ENCODE data around the gene IKZF1. TPM values are rescaled to one million over a fixed set of nuclear protein-coding genes. Genes with fewer than 3 reads are reported as not detected.

Gene IKZF1
- total RNA-seq, 1 experiment from 2014 or later = 0.77 TPM

DNA sequence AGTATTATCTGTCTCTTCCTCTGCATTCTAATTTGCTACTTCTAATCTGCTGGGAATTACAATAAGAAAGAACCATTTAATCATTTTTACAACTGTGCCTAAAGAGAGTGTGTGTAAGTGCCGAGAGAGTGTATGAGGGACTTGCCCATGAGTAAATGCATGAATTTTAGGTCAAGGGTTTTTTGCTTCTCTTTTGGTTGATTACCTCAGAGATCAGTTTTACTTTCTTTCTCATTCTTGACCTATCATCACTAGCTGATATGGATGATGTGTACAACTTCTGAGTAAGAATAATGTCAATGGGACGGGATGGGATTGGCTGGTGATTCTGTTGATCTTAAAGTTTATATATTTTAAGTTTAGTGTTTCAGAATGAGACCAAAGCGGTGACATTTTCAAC, 47.8 kb downstream of the IKZF1 start:
- no peak for ATAC-seq
- Histone ChIP-seq H3K36me3 (ENCODE audit: control insufficient read depth, insufficient read depth, low read length) (no peaks in the 10 kb centered on the region), H3K9me3 (ENCODE audit: control insufficient read depth, insufficient read depth, low read depth, low read length) (no peaks in the 10 kb centered on the region), H3K4me3 (ENCODE audit: low read depth in 2 of 2, low read length in 2 of 2) (no peak overlapping the region), H3K27ac (ENCODE audit: low read length) (no peak overlapping the region), H3K4me1 (ENCODE audit: control insufficient read depth, insufficient read depth, low read length) (no peaks in the 10 kb centered on the region), H3K27me3 (ENCODE audit: control insufficient read depth, insufficient read depth, low read length) (peaks cover 13% of the 10 kb centered on the region)
- no peak for TF ChIP-seq SIN3A (IDR thresholded peaks at IDR 0.05; ENCODE audit: borderline replicate concordance, insufficient read depth, low read depth, low read length)
- no peak for TF ChIP-seq POLR2AphosphoS5 (IDR thresholded peaks at IDR 0.05; ENCODE audit: low read depth, low read length)
- TF ChIP-seq, protein P1, sequence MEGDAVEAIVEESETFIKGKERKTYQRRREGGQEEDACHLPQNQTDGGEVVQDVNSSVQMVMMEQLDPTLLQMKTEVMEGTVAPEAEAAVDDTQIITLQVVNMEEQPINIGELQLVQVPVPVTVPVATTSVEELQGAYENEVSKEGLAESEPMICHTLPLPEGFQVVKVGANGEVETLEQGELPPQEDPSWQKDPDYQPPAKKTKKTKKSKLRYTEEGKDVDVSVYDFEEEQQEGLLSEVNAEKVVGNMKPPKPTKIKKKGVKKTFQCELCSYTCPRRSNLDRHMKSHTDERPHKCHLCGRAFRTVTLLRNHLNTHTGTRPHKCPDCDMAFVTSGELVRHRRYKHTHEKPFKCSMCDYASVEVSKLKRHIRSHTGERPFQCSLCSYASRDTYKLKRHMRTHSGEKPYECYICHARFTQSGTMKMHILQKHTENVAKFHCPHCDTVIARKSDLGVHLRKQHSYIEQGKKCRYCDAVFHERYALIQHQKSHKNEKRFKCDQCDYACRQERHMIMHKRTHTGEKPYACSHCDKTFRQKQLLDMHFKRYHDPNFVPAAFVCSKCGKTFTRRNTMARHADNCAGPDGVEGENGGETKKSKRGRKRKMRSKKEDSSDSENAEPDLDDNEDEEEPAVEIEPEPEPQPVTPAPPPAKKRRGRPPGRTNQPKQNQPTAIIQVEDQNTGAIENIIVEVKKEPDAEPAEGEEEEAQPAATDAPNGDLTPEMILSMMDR (IDR thresholded peaks at IDR 0.05) = no peak
- TF ChIP-seq TCF7L2 (IDR thresholded peaks at IDR 0.05; ENCODE audit: low read depth, low read length) = no peak
- TF ChIP-seq, protein P2, sequence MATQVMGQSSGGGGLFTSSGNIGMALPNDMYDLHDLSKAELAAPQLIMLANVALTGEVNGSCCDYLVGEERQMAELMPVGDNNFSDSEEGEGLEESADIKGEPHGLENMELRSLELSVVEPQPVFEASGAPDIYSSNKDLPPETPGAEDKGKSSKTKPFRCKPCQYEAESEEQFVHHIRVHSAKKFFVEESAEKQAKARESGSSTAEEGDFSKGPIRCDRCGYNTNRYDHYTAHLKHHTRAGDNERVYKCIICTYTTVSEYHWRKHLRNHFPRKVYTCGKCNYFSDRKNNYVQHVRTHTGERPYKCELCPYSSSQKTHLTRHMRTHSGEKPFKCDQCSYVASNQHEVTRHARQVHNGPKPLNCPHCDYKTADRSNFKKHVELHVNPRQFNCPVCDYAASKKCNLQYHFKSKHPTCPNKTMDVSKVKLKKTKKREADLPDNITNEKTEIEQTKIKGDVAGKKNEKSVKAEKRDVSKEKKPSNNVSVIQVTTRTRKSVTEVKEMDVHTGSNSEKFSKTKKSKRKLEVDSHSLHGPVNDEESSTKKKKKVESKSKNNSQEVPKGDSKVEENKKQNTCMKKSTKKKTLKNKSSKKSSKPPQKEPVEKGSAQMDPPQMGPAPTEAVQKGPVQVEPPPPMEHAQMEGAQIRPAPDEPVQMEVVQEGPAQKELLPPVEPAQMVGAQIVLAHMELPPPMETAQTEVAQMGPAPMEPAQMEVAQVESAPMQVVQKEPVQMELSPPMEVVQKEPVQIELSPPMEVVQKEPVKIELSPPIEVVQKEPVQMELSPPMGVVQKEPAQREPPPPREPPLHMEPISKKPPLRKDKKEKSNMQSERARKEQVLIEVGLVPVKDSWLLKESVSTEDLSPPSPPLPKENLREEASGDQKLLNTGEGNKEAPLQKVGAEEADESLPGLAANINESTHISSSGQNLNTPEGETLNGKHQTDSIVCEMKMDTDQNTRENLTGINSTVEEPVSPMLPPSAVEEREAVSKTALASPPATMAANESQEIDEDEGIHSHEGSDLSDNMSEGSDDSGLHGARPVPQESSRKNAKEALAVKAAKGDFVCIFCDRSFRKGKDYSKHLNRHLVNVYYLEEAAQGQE (IDR thresholded peaks at IDR 0.05; ENCODE audit: insufficient read depth in 1 of 2, low read depth in 2 of 2, low read length in 1 of 2) = no peak
- intact Hi-C loops (cut with micrococcal nuclease; ENCODE audit: unreplicated experiment) = loop anchor here (10.0 kb wide), 1 partner anchor 57 kb away; no protein-coding TSS in a partner anchor
- in situ Hi-C loops (cut with HindIII; ENCODE audit: low pct_unique_long_range_greater_than_20kb, low sequenced_read_pairs) = no loop called here
- BruUV-seq (replicated peaks) = no TSS peak
- ChIA-PET POLR2A (no interaction called here), CTCF (no interaction called here)
- no peak for DNase-seq (ENCODE audit: low read depth, low spot score)

DNA sequence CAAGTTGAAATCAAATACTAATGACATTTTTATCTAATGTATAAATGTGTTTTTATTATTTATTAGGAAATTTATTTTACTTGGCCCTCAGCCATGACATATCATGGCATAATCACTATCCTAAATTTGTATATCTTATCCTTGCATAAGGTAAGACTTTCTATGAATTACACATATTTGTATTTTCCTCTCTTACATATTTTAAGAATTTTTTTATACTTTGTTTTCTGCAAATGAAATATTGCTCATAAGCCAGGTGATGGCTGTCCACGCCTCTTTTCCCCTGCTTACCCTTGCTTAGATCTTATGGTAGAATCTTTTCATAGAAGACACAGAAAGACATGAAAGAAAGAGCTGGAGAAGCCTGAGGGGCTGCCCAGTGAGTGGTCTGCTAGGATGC, 48.2 kb downstream of the IKZF1 start:
- TF ChIP-seq SIN3A (IDR thresholded peaks at IDR 0.05; ENCODE audit: borderline replicate concordance, insufficient read depth, low read depth, low read length) (no peak), POLR2AphosphoS5 (IDR thresholded peaks at IDR 0.05; ENCODE audit: low read depth, low read length) (no peak), TCF7L2 (IDR thresholded peaks at IDR 0.05; ENCODE audit: low read depth, low read length) (no peak)
- TF ChIP-seq, protein P1 (IDR thresholded peaks at IDR 0.05) = no peak
- TF ChIP-seq, protein P2 (IDR thresholded peaks at IDR 0.05; ENCODE audit: insufficient read depth in 1 of 2, low read depth in 2 of 2, low read length in 1 of 2) = no peak
- Histone ChIP-seq H3K9me3 (ENCODE audit: control insufficient read depth, insufficient read depth, low read depth, low read length) (no peaks in the 10 kb centered on the region), H3K27me3 (ENCODE audit: control insufficient read depth, insufficient read depth, low read length) (peaks cover 12% of the 10 kb centered on the region), H3K4me1 (ENCODE audit: control insufficient read depth, insufficient read depth, low read length) (no peaks in the 10 kb centered on the region), H3K27ac (ENCODE audit: low read length) (no peak overlapping the region), H3K4me3 (ENCODE audit: low read depth in 2 of 2, low read length in 2 of 2) (no peak overlapping the region), H3K36me3 (ENCODE audit: control insufficient read depth, insufficient read depth, low read length) (no peaks in the 10 kb centered on the region)
- BruUV-seq (replicated peaks) = no TSS peak
- ATAC-seq = no peak
- POLR2A ChIA-PET = no interaction called here
- CTCF ChIA-PET = no interaction called here
- intact Hi-C loops (cut with micrococcal nuclease; ENCODE audit: unreplicated experiment) = loop anchor here (10.0 kb wide), 1 partner anchor 58 kb away; no protein-coding TSS in a partner anchor
- in situ Hi-C loops (cut with HindIII; ENCODE audit: low pct_unique_long_range_greater_than_20kb, low sequenced_read_pairs) = no loop called here
- no peak for DNase-seq (ENCODE audit: low read depth, low spot score)
